ENCODE data around the gene HARS1. TPM values are rescaled to one million over a fixed set of nuclear protein-coding genes. Genes with fewer than 3 reads are reported as not detected.

Gene HARS1
- total and polyA plus RNA-seq, 4 donors, result 43.8 to 54.6 (median 48.4) TPM

- H3K9ac ChIP-seq (ENCODE audit: insufficient read depth in 1 of 2, low read length in 2 of 2), result no peak overlapping the region
- H3K36me3 ChIP-seq (ENCODE audit: control insufficient read depth in 4 of 4, insufficient read depth in 4 of 4, low read length in 4 of 4), result peaks cover 37 to 57% (median 44%) of the 10 kb centered on the region in 4 donors
- no peak overlapping the region for H3K4me3 ChIP-seq
- DNase-seq, result no peak
- no peak for ATAC-seq (ENCODE audit: insufficient read depth, low FRiP score)
- 97 to 99% methylated on average over 7 of the region's 7 CpGs for WGBS, 2 donors
- H3K27ac ChIP-seq (ENCODE audit: low read depth in 1 of 2, low read length in 1 of 2), result no peak overlapping the region
- H3K27me3 ChIP-seq (ENCODE audit: control insufficient read depth in 3 of 3, insufficient read depth in 3 of 3, low read length in 2 of 3), result no peaks in the 10 kb centered on the region
- no peaks in the 10 kb centered on the region for H3K9me3 ChIP-seq (ENCODE audit: control insufficient read depth in 4 of 4, insufficient read depth in 3 of 4, low read length in 3 of 4)
- TF ChIP-seq, protein P1, sequence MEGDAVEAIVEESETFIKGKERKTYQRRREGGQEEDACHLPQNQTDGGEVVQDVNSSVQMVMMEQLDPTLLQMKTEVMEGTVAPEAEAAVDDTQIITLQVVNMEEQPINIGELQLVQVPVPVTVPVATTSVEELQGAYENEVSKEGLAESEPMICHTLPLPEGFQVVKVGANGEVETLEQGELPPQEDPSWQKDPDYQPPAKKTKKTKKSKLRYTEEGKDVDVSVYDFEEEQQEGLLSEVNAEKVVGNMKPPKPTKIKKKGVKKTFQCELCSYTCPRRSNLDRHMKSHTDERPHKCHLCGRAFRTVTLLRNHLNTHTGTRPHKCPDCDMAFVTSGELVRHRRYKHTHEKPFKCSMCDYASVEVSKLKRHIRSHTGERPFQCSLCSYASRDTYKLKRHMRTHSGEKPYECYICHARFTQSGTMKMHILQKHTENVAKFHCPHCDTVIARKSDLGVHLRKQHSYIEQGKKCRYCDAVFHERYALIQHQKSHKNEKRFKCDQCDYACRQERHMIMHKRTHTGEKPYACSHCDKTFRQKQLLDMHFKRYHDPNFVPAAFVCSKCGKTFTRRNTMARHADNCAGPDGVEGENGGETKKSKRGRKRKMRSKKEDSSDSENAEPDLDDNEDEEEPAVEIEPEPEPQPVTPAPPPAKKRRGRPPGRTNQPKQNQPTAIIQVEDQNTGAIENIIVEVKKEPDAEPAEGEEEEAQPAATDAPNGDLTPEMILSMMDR (IDR thresholded peaks at IDR 0.05; ENCODE audit: control extremely low read depth, extremely low read depth), result no peak
- H3K4me1 ChIP-seq (ENCODE audit: control insufficient read depth in 5 of 5, insufficient read depth in 5 of 5, low read length in 5 of 5), result no peaks in the 10 kb centered on the region
Observed at GRCh38 chr5:140678993-140679392, 12.2 kb downstream of the HARS1 start.

DNA sequence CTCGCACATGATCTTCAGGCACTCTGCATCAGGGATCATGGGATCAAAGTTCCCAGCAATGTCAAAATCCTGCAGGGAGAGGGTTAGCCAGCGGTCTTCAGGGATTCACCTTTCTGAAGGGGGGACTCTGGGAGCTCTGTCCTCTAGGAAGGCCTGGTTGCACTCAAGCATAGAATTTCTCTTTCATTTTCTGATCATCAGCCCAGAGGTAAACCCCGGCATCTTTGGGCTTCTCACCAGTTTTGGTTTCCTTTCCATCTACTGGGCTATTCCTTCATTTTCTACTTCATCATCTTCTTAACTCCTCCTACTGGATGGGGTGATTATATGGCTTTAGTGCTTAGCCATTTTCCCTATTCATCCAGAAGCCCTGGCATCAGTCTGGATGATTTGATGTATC, 13.2 kb downstream of the HARS1 start:
- DNase-seq (no peak), ATAC-seq (ENCODE audit: insufficient read depth, low FRiP score) (no peak)
- Histone ChIP-seq H3K36me3 (ENCODE audit: control insufficient read depth in 4 of 4, insufficient read depth in 4 of 4, low read length in 4 of 4) (peaks cover 36 to 61% (median 42%) of the 10 kb centered on the region in 4 donors), H3K4me1 (ENCODE audit: control insufficient read depth in 5 of 5, insufficient read depth in 5 of 5, low read length in 5 of 5) (no peaks in the 10 kb centered on the region), H3K27me3 (ENCODE audit: control insufficient read depth in 3 of 3, insufficient read depth in 3 of 3, low read length in 2 of 3) (no peaks in the 10 kb centered on the region), H3K27ac (ENCODE audit: low read depth in 1 of 2, low read length in 1 of 2) (no peak overlapping the region), H3K9me3 (ENCODE audit: control insufficient read depth in 4 of 4, insufficient read depth in 3 of 4, low read length in 3 of 4) (no peaks in the 10 kb centered on the region), H3K9ac (ENCODE audit: insufficient read depth in 1 of 2, low read length in 2 of 2) (no peak overlapping the region), H3K4me3 (no peak overlapping the region)
- TF ChIP-seq, protein P1 (IDR thresholded peaks at IDR 0.05; ENCODE audit: control extremely low read depth, extremely low read depth), result no peak
- 80 to 95% methylated on average over 3 of the region's 3 CpGs for WGBS, 2 donors

- H3K4me1 ChIP-seq (ENCODE audit: control insufficient read depth in 5 of 5, insufficient read depth in 5 of 5, low read length in 5 of 5), result no peaks in the 10 kb centered on the region
- ATAC-seq (ENCODE audit: insufficient read depth, low FRiP score) (no peak), DNase-seq (no peak)
- no peak overlapping the region for H3K27ac ChIP-seq (ENCODE audit: low read depth in 1 of 2, low read length in 1 of 2)
- peaks cover 34 to 69% (median 36%) of the 10 kb centered on the region in 4 donors for H3K36me3 ChIP-seq (ENCODE audit: control insufficient read depth in 4 of 4, insufficient read depth in 4 of 4, low read length in 4 of 4)
- WGBS, 2 donors, result 93 to 94% methylated on average over 4 of the region's 4 CpGs
- H3K27me3 ChIP-seq (ENCODE audit: control insufficient read depth in 3 of 3, insufficient read depth in 3 of 3, low read length in 2 of 3), result no peaks in the 10 kb centered on the region
- no peak overlapping the region for H3K9ac ChIP-seq (ENCODE audit: insufficient read depth in 1 of 2, low read length in 2 of 2)
- no peak overlapping the region for H3K4me3 ChIP-seq
- TF ChIP-seq, protein P1 (IDR thresholded peaks at IDR 0.05; ENCODE audit: control extremely low read depth, extremely low read depth), result no peak
- no peaks in the 10 kb centered on the region for H3K9me3 ChIP-seq (ENCODE audit: control insufficient read depth in 4 of 4, insufficient read depth in 3 of 4, low read length in 3 of 4)
Observed at GRCh38 chr5:140674629-140675028, 16.5 kb downstream of the HARS1 start.

DNA sequence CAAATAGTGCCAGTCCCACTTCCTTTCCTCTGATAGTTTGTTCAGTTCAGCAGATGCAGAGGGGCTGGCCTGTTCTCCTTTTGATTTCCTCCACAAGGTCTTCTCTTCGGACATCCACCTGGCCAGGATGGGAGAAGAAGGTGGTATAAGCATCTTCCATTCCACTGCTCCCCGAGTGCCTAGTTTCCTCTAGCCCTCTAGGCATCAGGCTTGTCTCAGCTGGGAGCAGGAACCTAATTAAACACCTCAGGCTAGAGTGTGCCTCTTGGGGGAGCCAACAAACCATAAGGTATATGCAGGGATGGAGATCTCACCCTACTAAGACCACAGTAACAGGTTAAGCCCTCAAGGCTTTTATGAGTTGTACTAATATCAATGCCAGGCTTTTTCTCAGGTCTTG, 17.0 kb downstream of the HARS1 start:
- TF ChIP-seq, protein P1 (IDR thresholded peaks at IDR 0.05; ENCODE audit: control extremely low read depth, extremely low read depth), result no peak
- 87 to 89% methylated on average over 2 of the region's 2 CpGs for WGBS, 2 donors
- ATAC-seq (ENCODE audit: insufficient read depth, low FRiP score) (no peak), DNase-seq (no peak)
- no peak overlapping the region for H3K27ac ChIP-seq (ENCODE audit: low read depth in 1 of 2, low read length in 1 of 2)
- no peaks in the 10 kb centered on the region for H3K9me3 ChIP-seq (ENCODE audit: control insufficient read depth in 4 of 4, insufficient read depth in 3 of 4, low read length in 3 of 4)
- H3K36me3 ChIP-seq (ENCODE audit: control insufficient read depth in 4 of 4, insufficient read depth in 4 of 4, low read length in 4 of 4), result peaks cover 34 to 69% (median 36%) of the 10 kb centered on the region in 4 donors
- no peaks in the 10 kb centered on the region for H3K27me3 ChIP-seq (ENCODE audit: control insufficient read depth in 3 of 3, insufficient read depth in 3 of 3, low read length in 2 of 3)
- no peak overlapping the region for H3K4me3 ChIP-seq
- no peaks in the 10 kb centered on the region for H3K4me1 ChIP-seq (ENCODE audit: control insufficient read depth in 5 of 5, insufficient read depth in 5 of 5, low read length in 5 of 5)
- H3K9ac ChIP-seq (ENCODE audit: insufficient read depth in 1 of 2, low read length in 2 of 2), result no peak overlapping the region
